ENCODE measurements around the gene GGCT. TPM values are rescaled to one million over a fixed set of nuclear protein-coding genes. Genes with fewer than 3 reads are reported as not detected.
"Not testable (repeated sequence)": the region's sequence is repeated elsewhere in the genome, so short reads cannot be mapped to it uniquely, and the experiment has no call there.

The GGCT gene, protein sequence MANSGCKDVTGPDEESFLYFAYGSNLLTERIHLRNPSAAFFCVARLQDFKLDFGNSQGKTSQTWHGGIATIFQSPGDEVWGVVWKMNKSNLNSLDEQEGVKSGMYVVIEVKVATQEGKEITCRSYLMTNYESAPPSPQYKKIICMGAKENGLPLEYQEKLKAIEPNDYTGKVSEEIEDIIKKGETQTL
- polyA plus RNA-seq (ENCODE audit: insufficient read length in 10 of 10) = 10 to 100 TPM; 30.7 to 44.9 (median 37.0) TPM
- long read RNA-seq, donor 1, transcript GGCT-207 (3 exons, 1,012 nt) = minor isoform, 7 of 19 reads
- long read RNA-seq, donor 1, transcript GGCT-202 (4 exons, 1,173 nt) = major isoform, 12 of 19 reads
- long read RNA-seq, donor 1, partial matches to known transcripts = 0 of 19 reads
- long read RNA-seq, donor 1, other reads (novel, unspliced or antisense) = 0 of 19 reads
- long read RNA-seq, donor 2, transcript GGCT-202 (4 exons, 1,173 nt) = major isoform, 7 of 11 reads
- long read RNA-seq, donor 2, partial matches to known transcripts = 0 of 11 reads
- long read RNA-seq, donor 2, other reads (novel, unspliced or antisense) = 0 of 11 reads
- long read RNA-seq, donor 3 = 0 reads
- long read RNA-seq, donor 4, transcript GGCT-202 (4 exons, 1,173 nt) = minor isoform, 5 of 15 reads
- long read RNA-seq, donor 4, transcript GGCT-207 (3 exons, 1,012 nt) = major isoform, 10 of 15 reads
- long read RNA-seq, donor 4, partial matches to known transcripts = 0 of 15 reads
- long read RNA-seq, donor 4, other reads (novel, unspliced or antisense) = 0 of 15 reads
- long read RNA-seq, donor 5, transcript GGCT-202 (4 exons, 1,173 nt) = major isoform, 15 of 28 reads
- long read RNA-seq, donor 5, transcript GGCT-207 (3 exons, 1,012 nt) = minor isoform, 6 of 28 reads
- long read RNA-seq, donor 5, partial matches to known transcripts = 7 of 28 reads
- long read RNA-seq, donor 5, other reads (novel, unspliced or antisense) = 0 of 28 reads
- long read RNA-seq, donor 6, transcript GGCT-202 (4 exons, 1,173 nt) = major isoform, 11 of 124 reads
- long read RNA-seq, donor 6, transcript GGCT-207 (3 exons, 1,012 nt) = minor isoform, 10 of 124 reads
- long read RNA-seq, donor 6, partial matches to known transcripts = 98 of 124 reads
- long read RNA-seq, donor 6, other reads (novel, unspliced or antisense) = 5 of 124 reads
- long read RNA-seq, donor 7, transcript GGCT-202 (4 exons, 1,173 nt) = major isoform, 5 of 8 reads
- long read RNA-seq, donor 7, partial matches to known transcripts = 0 of 8 reads
- long read RNA-seq, donor 7, other reads (novel, unspliced or antisense) = 0 of 8 reads
- long read RNA-seq, donor 8, transcript GGCT-202 (4 exons, 1,173 nt) = major isoform, 7 of 14 reads
- long read RNA-seq, donor 8, transcript GGCT-207 (3 exons, 1,012 nt) = minor isoform, 6 of 14 reads
- long read RNA-seq, donor 8, partial matches to known transcripts = 0 of 14 reads
- long read RNA-seq, donor 8, other reads (novel, unspliced or antisense) = 0 of 14 reads
- long read RNA-seq, donor 9, partial matches to known transcripts = 0 of 4 reads
- long read RNA-seq, donor 9, other reads (novel, unspliced or antisense) = 0 of 4 reads

DNA sequence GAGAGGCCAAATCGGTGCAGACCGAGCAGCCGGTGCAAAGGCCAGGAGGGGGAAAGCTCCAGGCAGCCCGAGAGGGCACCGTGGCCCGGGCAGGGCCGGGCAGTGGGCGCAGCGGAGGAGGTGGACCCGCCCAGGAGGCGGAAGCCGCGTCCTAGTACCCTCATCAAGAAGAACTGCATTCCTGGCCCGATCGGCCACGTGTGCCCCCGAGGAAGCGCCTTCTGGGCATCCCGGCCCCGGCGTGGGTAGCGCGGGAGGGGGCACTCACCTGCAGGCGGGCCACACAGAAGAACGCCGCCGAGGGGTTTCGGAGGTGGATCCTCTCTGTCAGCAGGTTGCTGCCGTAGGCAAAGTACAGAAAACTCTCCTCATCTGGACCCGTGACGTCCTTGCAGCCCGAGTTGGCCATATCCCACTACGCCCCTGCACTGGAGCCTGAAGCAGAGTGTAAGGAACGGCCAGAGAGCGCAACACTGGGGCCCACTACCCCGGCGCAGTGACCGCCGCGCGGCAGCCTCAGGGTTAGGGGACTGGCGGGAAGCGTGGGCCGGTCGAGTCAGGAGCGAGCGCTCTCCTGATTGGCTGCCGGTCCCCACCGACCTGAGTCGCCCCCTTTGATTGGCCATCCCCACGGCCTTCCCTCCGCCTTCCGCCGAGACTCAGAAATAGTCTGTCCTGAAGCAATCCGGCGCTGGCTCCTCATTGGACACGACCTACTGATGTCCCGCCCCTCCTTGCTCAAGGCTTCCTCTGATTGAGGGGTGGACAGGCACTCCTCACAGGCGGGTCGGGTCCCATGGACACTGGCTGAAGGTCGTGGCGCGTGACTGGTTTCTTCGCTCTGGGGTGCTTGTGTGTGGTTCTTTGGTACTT lies at the start of gene GGCT:
Gene GGCT, minus strand, starts transcription at position 529 of the 873 bp plus-strand sequence. Its CDS starts 120 bp downstream, at position 409.
- DNase-seq = peak; percentile 98 to 99 (median 99)

DNA sequence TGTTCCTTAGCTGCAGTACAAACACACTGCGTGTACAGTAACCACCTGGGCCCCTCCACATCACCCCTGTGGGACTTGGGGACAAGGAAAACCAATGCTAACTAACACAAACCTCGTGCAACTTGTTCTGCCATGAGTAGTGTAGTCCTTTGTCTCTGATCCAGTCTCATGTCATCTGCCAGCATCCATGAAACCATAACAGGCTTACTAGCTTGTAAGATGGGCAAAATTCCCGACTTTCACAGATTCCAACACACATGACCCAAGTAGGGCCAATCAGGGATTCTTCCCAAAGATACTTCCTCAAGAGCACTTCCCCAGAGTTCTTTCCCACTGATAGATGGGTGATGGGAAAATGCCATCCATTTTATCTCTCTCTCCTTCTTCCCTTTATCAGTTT lies 48.9 kb upstream of the GGCT start:
- no peak for DNase-seq

DNA sequence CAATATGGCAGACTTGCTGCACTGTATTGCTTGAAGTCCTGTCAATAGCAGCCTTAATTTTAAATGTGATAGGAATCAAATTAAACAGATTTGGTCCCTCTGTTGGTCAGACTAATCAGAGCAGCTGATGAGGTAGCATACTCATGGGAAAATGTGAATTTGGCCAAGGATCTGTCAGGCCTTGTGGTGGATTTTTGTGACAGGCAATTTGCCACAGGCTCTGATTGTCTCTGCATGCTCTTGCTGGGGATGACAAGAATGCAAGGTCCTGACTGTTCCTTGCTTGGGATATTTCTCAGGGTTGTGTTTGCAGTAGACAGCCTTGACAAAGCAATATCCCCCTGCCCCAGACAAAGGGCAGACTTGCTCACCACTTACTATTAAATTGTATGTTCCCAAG lies 48.5 kb upstream of the GGCT start:
- DNase-seq = no peak

DNA sequence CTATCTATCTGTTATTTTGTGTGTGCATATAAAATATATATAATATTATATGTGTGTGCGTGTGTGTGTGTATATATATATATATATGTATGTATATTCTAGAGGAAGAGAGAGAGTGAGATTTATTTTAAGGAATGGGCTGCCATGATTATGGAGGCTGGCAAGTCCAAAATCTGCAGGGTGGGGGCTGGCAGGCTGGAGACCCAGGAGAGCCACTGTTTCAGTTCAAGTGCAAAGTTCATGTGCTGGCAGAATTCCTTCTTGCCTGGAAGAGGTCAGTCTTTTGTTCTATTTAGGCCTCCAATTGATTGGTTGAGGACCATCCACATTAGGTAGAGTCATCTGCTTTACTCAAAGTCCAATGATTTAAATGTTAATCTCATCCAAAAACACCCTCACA lies 47.7 kb upstream of the GGCT start:
- DNase-seq = no peak

DNA sequence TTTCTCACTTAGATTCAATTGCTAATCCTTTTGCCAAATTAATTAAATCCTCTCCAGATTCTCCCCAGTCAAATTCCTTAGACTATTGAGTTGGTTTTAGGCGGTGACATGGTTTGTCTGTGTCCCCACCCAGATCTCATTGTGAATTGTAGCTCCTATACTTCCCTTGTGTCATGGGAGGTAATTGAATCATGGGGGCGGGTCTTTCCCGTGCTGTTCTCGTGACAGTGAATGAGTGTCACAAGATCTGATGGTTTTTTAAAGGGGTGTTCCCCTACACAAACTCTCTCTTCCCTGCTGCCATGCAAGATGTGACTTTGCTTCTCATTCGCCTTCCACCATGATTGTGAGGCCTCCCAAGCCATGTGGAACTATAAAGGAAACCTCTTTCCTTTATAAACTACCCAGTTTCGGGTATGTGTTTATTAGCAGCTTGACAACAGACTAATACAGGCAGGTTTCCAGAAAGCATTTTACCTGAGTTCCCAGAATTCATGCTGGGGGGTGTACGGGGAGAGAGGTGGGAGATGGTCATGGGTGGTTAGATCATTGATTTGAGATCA lies 45.4 kb upstream of the GGCT start:
- DNase-seq = no peak

DNA sequence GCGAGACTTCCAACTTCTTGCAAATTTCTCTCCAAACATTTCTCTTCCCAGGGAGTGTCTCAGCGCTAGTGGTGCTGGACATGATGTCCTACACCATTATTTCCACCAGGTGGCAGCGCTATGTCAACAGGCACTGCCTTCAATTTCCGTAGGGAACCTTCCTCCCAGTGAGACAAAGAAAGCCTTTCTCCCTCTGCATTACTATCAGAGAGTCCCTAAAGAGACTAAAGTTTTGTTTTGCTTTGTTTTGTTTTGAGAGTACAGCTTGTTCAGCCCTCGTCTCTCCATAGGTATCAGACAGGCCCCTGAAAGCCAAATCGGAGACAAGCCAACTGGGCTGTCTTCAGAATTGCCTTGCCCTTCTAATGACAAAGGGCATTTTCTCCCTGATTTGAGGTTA lies 44.2 kb upstream of the GGCT start:
- DNase-seq = peak; percentile 53 to 73 (median 56)

DNA sequence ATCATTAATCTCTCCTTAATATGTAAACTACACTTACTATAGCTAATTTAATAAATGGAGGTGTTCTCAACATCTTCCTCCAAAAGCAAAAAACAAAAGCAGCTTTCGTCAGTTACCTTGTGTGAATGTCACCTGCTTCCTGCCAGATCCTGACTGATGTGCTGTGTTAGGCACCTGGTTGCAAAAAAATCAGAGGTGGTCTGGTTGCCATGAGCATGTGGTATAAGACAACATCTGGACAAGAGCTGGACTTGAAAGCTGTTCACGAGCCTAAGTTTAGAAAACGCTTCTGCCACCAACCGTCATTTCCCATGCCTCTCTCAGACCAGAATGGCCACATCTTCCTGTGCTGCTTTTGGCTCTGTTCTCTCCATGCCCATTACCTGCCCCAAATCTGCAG lies 42.0 kb upstream of the GGCT start:
- DNase-seq = no peak

DNA sequence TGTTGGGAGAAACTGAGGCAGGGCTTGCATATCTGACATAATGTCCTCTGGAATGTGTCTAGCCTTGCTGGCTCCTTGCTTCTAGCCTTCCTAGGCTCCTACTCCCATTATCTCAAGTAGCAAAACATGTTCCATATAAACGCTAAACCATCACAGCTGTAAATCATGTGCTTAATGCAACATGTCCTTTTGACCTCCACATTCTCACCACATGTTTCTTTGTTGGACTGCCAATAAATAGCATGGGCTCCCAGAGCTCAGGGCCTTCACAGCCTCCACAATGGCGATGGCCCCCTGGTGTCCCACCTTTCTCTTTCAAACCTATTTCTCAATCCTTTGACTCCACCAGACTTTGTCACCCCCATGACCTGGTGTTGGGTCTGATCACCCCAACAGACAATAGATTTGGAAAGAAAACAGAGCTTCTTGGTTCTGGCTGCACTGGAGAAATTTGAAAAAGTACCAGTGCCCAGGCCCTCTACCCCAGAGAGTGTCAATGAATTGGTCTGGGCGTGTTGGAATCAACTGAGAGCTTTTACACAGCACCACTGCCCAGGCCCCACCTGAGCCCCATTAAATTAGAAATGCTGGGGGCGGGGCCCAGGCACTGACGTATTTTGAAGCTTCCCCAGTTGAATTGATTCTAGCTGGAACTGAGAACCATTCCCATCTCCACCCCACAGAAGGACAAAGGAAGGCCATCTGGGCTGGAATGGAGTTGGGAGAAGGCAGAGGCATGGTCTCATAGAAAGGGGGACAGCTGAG lies 41.3 kb upstream of the GGCT start:
- DNase-seq = no peak

DNA sequence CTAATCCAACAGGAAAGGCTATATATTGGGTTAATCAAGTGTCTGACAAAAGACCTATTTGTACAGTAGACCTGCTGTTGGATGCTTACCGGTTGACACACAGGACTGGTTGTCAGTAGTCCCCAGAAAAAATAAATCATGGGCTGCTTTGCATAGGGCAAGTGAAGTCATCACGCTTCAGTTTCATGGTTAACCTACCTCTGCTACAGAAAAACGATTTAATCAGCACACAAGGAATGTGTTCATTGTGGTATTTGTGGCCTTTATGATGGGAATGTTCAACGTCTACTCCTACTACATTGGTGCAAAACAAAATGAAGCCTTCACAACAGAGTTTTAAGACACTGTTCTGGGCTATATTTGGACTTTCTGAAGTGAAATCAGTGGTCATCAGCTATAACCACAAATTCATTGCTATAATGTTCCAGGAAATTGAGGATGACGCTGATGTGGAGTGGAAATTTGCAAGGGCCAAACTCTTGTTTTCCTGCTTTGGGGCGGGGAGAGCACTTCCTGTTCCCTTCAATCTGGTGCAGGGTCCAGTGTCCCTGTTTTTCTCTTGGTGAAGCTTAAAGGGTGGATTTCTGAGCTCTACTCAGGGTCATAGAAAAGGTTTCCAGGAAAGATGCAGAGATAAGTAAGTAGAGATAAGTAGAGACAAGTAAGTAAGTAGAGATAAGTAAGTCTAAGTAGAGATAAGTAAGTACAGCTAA lies 39.3 kb upstream of the GGCT start:
- no peak for DNase-seq

DNA sequence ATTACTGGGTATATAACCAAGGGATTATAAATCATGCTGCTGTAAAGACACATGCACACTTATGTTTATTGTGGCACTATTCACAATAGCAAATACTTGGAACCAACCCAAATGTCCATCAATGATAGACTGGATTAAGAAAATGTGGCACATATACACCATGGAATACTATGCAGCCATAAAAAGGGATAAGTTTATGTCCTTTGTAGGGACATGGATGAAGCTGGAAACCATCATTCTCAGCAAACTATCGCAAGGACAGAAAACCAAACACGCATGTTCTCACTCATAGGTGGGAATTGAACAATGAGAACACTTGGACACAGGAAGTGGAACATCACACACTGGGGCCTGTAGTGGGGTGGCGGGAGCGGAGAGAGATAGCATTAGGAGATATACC lies 38.5 kb upstream of the GGCT start:
- DNase-seq = not testable (repeated sequence)

DNA sequence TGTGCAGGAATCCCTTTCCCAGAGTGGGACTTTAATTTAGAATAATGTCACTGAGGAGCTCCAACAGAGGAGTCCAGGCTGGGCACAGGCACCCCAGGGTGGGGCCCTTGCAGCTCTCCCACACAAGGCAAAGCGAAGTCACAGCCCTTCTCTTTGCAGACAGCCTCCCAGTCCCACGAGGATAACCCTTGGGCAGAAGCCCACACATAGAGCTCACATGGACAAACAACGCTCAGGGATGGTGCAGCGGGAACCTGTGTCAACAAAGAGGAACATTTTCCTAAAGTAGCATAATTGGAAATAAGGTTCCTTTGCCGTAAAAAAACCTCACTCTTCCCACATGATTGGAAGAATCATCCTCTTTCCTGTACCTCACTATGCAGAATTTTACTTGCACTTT lies 29.3 kb upstream of the GGCT start:
- no peak for DNase-seq

DNA sequence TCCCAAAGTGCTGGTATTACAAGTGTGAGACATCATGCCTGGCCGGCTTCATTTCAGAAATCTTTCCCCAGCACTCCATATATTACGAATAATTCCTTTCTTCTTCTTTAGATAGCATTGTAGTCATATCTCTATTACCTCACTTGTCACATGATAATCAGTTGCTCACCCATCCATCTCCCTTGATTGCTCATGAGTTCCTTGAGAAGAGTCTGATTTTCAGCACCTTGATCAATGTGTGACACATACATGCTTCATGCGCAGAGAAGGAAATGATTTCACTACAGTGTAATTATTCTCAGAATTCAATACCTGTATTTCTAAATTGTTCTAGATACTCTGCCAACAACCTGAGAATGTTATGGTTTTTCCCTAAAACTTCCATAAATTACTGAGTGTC lies 26.7 kb upstream of the GGCT start:
- DNase-seq = no peak

DNA sequence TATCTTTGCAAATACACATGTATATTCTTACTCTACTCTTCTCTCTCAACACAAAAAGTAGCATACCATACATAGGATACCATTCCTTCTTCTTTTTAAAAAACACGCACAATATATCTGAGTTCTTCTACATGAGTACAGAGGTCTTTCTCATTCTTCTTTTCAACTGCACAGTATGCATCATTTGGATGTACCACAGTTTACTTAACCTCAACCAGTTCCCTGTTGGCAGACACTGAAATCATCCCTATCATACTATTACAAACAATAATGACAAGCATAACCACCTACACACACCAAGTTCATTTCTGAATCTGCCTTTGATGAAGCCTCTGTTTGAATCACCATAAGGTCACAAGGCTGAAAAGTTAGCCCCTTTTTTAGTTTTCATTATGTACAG lies 25.7 kb upstream of the GGCT start:
- DNase-seq = no peak

DNA sequence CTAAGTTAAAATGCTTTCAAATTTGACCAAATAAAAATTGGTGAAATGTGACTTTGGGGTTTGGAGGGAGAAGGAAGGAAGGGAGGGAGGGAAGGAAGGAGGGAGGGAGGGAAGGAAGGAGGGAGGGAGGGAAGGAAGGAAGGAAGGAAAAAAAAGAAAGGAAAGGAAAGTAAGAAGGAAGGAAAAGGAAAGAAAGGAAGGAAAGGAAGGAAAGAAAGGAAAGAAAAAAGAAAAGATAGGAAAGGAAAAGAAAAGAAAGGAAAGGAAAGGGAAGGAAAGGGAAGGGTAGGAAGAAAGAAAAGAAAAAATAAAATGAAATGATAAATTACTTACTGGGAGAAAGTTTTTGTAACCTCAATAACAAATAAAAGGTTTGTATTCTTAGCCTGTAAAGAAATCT lies 24.1 kb upstream of the GGCT start:
- no peak for DNase-seq

DNA sequence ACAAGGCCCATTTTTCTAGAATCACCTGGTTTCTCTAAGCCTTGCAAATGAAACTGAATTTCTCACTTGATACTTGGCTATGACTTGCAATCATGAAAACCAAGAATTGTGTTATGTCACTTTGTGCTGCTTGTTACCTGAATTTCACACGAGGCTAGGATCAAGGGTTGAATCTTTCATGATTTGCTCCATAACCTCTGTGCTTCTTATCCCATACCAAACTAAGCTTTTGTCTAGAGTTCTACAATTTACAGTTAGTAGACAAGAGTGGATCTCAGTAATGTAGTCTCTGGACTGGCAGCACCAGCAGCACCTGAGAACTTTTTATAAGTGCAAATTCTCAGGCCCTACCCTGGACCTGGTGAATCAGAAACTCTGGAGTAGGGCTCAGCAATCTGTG lies 22.7 kb upstream of the GGCT start:
- not testable (repeated sequence) for DNase-seq

DNA sequence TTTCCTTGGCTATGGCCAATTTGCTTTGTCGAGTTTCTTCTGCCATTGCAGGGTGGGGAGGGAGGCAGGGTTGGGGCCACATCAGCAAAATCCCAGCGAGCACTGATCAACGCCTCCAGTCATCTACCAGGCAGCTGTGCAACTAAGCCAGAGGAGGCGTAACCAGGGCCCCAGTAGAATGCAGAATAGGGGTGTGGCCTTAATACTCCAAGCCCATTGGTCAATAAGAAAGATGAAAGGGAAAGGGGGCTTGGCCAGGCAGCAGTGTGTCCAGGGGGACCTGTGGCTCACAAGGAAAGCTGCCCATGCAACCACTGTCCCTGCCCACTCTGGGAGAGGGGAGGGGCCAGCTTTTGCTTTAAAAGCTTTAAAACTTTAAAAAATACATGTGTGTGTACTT lies 21.5 kb upstream of the GGCT start:
- DNase-seq = no peak

DNA sequence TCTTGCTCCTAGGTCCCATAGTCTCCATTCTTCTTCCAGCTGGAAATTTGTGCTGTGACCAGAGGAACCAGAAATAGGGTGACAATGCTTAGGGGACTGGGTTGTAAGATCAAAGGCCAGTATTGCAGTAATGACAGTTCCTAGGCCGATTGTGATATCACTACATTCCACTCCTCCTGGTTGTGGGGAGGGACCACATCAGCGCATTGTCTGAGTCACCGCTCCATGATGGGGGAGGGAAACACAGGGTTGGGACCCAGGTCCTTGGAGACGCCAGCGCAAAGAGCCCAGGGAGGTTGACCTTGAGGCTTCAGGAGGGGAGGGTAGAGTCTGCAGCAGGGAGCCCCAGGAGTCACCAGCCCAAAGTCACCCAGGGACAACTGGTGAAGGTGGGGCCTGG lies 20.8 kb upstream of the GGCT start:
- DNase-seq = no peak

DNA sequence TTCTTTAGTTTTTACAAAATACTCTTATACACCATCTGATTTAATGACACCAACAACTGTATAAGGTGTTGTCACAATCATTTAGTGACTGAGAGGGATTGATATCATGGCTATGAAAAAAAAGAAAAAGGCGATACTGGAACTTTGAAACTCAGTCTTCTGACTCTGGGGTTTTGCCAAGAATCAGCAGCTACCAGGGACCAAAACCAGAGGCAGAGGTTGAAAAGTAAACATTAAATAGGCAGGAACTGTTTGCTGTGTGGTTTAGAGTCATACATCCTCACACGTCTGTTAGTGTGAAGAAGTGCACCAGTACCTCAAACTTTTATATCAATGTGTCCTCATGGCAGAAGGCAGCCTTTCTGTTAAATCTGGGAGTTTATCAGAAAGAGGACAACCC lies 19.9 kb upstream of the GGCT start:
- DNase-seq = no peak

DNA sequence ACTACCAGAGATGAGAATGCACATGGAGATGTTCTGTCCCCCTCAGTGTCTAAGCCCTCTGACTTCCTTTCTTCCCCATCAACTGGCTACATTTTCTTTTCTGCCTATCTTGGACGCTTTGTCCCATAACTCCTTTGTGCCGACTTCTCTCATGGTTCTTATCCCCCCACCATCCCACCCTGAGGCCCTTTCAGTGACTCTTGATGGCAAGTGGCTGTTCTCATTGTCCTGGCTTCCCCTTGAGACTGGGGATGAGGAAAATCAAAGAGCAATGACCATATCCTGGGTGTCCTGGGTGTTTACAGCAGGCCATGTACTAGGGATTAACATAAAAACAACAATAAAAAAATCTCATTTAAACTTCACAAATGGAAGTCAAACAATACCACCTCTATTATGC lies 18.8 kb upstream of the GGCT start:
- DNase-seq = no peak
